Measurements from ENCODE around the gene KIFAP3. TPM values are rescaled to one million over a fixed set of nuclear protein-coding genes. Genes with fewer than 3 reads are reported as not detected.
"Not testable (repeated sequence)": the region's sequence is repeated elsewhere in the genome, so short reads cannot be mapped to it uniquely, and the experiment has no call there.

Gene KIFAP3
- total and polyA plus RNA-seq, 2 of the 8 experiments (the other 6 are each of a cell fraction or from before 2014, with no cell fraction given) = 1.3 to 3.2 TPM

DNA sequence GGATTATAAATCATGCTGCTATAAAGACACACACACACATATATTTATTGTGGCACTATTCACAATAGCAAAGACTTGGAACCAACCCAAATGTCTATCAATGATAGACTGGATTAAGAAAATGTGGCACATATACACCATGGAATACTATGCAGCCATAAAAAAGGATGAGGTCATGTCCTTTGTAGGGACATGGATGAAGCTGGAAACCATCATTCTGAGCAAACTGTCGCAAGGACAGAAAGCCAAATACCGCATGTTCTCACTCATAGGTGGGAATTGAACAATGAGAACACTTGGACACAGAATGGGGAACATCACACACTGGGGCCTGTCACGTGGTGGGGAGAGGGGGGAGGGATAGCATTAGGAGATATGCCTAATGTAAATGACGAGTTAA is 12.8 kb downstream of the KIFAP3 start:
- POLR2A ChIA-PET (ENCODE audit: partially characterized antibody); FAIRE-seq: not testable (repeated sequence)
- 93% methylated on average over 4 of the region's 4 CpGs; no CpG with 5 or more reads in 1 of the 2 experiments for WGBS, 2 experiments (ENCODE audit: extremely low coverage in 1 of 2, insufficient coverage in 1 of 2, insufficient read length in 1 of 2, insufficient replicate concordance in 2 of 2, low coverage in 1 of 2, low lambda C conversion rate in 2 of 2, missing lambda C conversion rate in 1 of 2)

DNA sequence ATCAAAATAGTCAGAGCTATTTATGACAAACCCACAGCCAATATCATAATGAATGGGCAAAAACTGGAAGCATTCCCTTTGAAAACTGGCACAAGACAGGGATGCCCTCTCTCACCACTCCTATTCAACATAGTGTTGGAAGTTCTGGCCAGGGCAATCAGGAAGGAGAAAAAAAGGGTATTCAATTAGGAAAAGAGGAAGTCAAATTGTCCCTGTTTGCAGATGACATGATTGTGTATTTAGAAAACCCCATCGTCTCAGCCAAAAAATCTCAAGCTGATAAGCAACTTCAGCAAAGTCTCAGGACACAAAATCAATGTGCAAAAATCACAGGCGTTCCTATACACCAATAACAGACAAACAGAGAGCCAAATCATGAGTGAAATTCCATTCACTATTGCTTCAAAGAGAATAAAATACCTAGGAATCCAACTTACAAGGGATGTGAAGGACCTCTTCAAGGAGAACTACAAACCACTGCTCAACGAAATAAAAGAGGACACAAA is 14.4 kb downstream of the KIFAP3 start:
- CTCF ChIA-PET (ENCODE audit: partially characterized antibody) = not testable (repeated sequence)

More for the DNA sequence above, 12.8 kb downstream of the KIFAP3 start:
- H3K27me3 ChIP-seq (replicated peaks in 1 of 4; ENCODE audit: control insufficient read depth in 3 of 4, extremely low read depth in 1 of 4, insufficient read depth in 3 of 4, low read length in 3 of 4); H3K9ac ChIP-seq (replicated peaks in 1 of 4; ENCODE audit: extremely low read depth in 1 of 4, low read depth in 3 of 4, low read length in 3 of 4); H2BK5ac ChIP-seq (ENCODE audit: low read depth, low read length); H2AFZ ChIP-seq (ENCODE audit: low read length); H3K36me3 ChIP-seq (ENCODE audit: control insufficient read depth in 2 of 4, insufficient read depth in 4 of 4, low read length in 3 of 4); H3K56ac ChIP-seq (replicated peaks; ENCODE audit: insufficient read length, low read depth, low read length); H4K91ac ChIP-seq (replicated peaks; ENCODE audit: insufficient read length, low read length); H3K4me3 ChIP-seq (ENCODE audit: extremely low read depth in 1 of 4, insufficient read depth in 2 of 4, low read depth in 3 of 4, low read length in 4 of 4); H3K79me2 ChIP-seq (ENCODE audit: control insufficient read depth in 1 of 2, insufficient read depth in 2 of 2, low read length in 2 of 2); H3K23me2 ChIP-seq (ENCODE audit: low read depth, low read length); H3K4me1 ChIP-seq (replicated peaks in 1 of 4; ENCODE audit: control insufficient read depth in 3 of 4, insufficient read depth in 4 of 4, low read length in 3 of 4); H2BK120ac ChIP-seq (replicated peaks; ENCODE audit: low read depth, low read length); H3K79me1 ChIP-seq (ENCODE audit: low read depth, low read length); H3K18ac ChIP-seq (ENCODE audit: extremely low read depth, low read length); H3K14ac ChIP-seq (ENCODE audit: insufficient read length); H3K9me3 ChIP-seq (ENCODE audit: insufficient read depth in 2 of 2, low read depth in 1 of 2, low read length in 1 of 2); H4K5ac ChIP-seq (ENCODE audit: insufficient read length, low read depth, low read length); H3K23ac ChIP-seq (ENCODE audit: insufficient read length); H3K27ac ChIP-seq (ENCODE audit: low read depth, low read length); H4K8ac ChIP-seq (ENCODE audit: extremely low read depth, insufficient read depth, low read length); H2AK5ac ChIP-seq (ENCODE audit: low read depth, low read length); H2BK15ac ChIP-seq (ENCODE audit: low read length); CTCF ChIA-PET (ENCODE audit: partially characterized antibody); H2BK12ac ChIP-seq (ENCODE audit: low read depth, low read length); DNase-seq (ENCODE audit: low read depth in 1 of 2, low spot score in 2 of 2); H2BK20ac ChIP-seq (ENCODE audit: low read length); H3K4me2 ChIP-seq (ENCODE audit: insufficient read depth in 1 of 2, low read depth in 2 of 2, low read length in 2 of 2); H4K20me1 ChIP-seq (replicated peaks in 1 of 2; ENCODE audit: control insufficient read depth in 1 of 2, insufficient read depth in 2 of 2, low read length in 2 of 2); H3K4ac ChIP-seq (replicated peaks; ENCODE audit: insufficient read length, low read depth, low read length): not testable (repeated sequence)

More for the DNA sequence above, 14.4 kb downstream of the KIFAP3 start:
- H3K23me2 ChIP-seq (ENCODE audit: low read depth, low read length); H3K14ac ChIP-seq (ENCODE audit: insufficient read length); H3K56ac ChIP-seq (replicated peaks; ENCODE audit: insufficient read length, low read depth, low read length); H2BK120ac ChIP-seq (replicated peaks; ENCODE audit: low read depth, low read length); H3K79me2 ChIP-seq (ENCODE audit: control insufficient read depth in 1 of 2, insufficient read depth in 2 of 2, low read length in 2 of 2); POLR2A ChIA-PET (ENCODE audit: partially characterized antibody); H3K23ac ChIP-seq (ENCODE audit: insufficient read length); H3K4me1 ChIP-seq (replicated peaks in 1 of 4; ENCODE audit: control insufficient read depth in 3 of 4, insufficient read depth in 4 of 4, low read length in 3 of 4); H3K27ac ChIP-seq (ENCODE audit: low read depth, low read length); H3K79me1 ChIP-seq (ENCODE audit: low read depth, low read length); H2BK12ac ChIP-seq (ENCODE audit: low read depth, low read length); H3K36me3 ChIP-seq (ENCODE audit: control insufficient read depth in 2 of 4, insufficient read depth in 4 of 4, low read length in 3 of 4); H4K5ac ChIP-seq (ENCODE audit: insufficient read length, low read depth, low read length); H2BK20ac ChIP-seq (ENCODE audit: low read length); H4K91ac ChIP-seq (replicated peaks; ENCODE audit: insufficient read length, low read length); DNase-seq (ENCODE audit: low read depth in 1 of 2, low spot score in 2 of 2); H2AK5ac ChIP-seq (ENCODE audit: low read depth, low read length); H2BK15ac ChIP-seq (ENCODE audit: low read length); H3K4ac ChIP-seq (replicated peaks; ENCODE audit: insufficient read length, low read depth, low read length); H3K4me2 ChIP-seq (ENCODE audit: insufficient read depth in 1 of 2, low read depth in 2 of 2, low read length in 2 of 2); H2AFZ ChIP-seq (ENCODE audit: low read length); H2BK5ac ChIP-seq (ENCODE audit: low read depth, low read length); H4K8ac ChIP-seq (ENCODE audit: extremely low read depth, insufficient read depth, low read length); H3K27me3 ChIP-seq (replicated peaks in 1 of 4; ENCODE audit: control insufficient read depth in 3 of 4, extremely low read depth in 1 of 4, insufficient read depth in 3 of 4, low read length in 3 of 4); H3K9ac ChIP-seq (replicated peaks in 1 of 4; ENCODE audit: extremely low read depth in 1 of 4, low read depth in 3 of 4, low read length in 3 of 4); H4K20me1 ChIP-seq (replicated peaks in 1 of 2; ENCODE audit: control insufficient read depth in 1 of 2, insufficient read depth in 2 of 2, low read length in 2 of 2); H3K9me3 ChIP-seq (ENCODE audit: insufficient read depth in 2 of 2, low read depth in 1 of 2, low read length in 1 of 2); FAIRE-seq; H3K4me3 ChIP-seq (ENCODE audit: extremely low read depth in 1 of 4, insufficient read depth in 2 of 4, low read depth in 3 of 4, low read length in 4 of 4); H3K18ac ChIP-seq (ENCODE audit: extremely low read depth, low read length): not testable (repeated sequence)
- WGBS, 2 experiments (ENCODE audit: extremely low coverage in 1 of 2, insufficient coverage in 1 of 2, insufficient read length in 1 of 2, insufficient replicate concordance in 2 of 2, low coverage in 1 of 2, low lambda C conversion rate in 2 of 2, missing lambda C conversion rate in 1 of 2) = 89% methylated on average over 3 of the region's 3 CpGs; no CpG with 5 or more reads in 1 of the 2 experiments

Measured in H1 (cell line).